ENCODE results near the gene S100A1. TPM values are rescaled to one million over a fixed set of nuclear protein-coding genes. Genes with fewer than 3 reads are reported as not detected.

Gene S100A1
- total RNA-seq, 1 donor, result not detected

DNA sequence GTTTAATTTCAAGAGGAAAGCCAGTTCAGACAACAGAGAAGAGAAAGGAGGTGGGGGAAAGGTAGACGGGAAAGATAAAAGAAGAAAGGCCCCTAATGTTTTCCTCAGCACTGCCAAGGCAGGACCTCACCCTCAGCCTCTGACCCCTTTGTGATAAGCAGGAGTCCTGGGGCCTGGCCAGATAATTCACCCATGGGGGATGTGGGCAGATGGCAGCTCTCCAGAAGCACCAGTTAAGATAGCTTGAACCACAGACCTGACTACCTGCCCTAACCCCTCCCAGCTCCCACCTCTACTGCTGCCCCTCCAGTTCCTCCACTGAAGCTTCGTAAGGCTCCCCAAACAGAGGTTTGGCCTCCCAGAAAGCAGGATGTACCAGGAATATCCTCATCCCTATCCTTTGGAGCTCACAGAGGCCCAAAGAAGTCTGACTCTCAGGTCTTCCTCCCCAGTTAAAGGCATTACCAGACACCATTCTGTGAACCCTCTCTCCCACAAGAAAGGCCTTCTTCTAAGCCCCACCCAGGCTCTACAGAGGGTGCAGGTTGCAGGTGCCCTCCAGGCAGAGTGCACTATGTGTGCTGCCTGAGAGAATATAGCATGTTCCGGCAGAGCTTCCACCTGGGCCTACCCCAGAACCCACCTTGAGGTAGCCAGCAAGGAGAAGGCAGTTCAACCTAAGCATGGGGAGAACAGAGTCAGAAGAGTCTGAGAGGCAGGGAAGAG is 21.1 kb downstream of the S100A1 start:
- TF ChIP-seq, protein P1, sequence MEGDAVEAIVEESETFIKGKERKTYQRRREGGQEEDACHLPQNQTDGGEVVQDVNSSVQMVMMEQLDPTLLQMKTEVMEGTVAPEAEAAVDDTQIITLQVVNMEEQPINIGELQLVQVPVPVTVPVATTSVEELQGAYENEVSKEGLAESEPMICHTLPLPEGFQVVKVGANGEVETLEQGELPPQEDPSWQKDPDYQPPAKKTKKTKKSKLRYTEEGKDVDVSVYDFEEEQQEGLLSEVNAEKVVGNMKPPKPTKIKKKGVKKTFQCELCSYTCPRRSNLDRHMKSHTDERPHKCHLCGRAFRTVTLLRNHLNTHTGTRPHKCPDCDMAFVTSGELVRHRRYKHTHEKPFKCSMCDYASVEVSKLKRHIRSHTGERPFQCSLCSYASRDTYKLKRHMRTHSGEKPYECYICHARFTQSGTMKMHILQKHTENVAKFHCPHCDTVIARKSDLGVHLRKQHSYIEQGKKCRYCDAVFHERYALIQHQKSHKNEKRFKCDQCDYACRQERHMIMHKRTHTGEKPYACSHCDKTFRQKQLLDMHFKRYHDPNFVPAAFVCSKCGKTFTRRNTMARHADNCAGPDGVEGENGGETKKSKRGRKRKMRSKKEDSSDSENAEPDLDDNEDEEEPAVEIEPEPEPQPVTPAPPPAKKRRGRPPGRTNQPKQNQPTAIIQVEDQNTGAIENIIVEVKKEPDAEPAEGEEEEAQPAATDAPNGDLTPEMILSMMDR (IDR thresholded peaks at IDR 0.05; ENCODE audit: insufficient read depth, low read depth, low read length), result no peak
- no peak for DNase-seq (ENCODE audit: low read depth)

DNA sequence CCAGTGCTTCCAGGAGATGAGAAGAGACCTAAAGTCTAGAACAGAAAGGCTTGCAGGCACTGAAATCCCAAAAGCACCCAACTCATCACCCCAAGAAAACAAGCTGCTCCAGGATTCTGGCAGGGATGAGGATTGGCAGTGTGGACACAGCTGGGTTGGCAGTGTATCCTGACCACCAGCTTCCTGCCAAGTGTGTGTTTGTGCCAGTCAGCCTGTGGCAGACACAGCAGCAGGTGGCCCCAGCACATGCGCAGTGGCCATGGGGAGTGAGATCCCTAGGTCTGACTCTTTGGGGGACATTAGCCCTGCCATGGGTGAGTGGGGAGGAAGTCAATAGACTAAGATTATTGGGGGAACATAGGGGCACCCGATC is 21.6 kb downstream of the S100A1 start:
- no peak overlapping the region for H3K4me3 ChIP-seq (ENCODE audit: low read depth, low read length)
- DNase-seq (ENCODE audit: low read depth), result no peak
- TF ChIP-seq, protein P1 (IDR thresholded peaks at IDR 0.05; ENCODE audit: insufficient read depth, low read depth, low read length), result no peak

More for the DNA sequence above, 21.1 kb downstream of the S100A1 start:
- no peak overlapping the region for H3K4me3 ChIP-seq (ENCODE audit: low read depth, low read length)

DNA sequence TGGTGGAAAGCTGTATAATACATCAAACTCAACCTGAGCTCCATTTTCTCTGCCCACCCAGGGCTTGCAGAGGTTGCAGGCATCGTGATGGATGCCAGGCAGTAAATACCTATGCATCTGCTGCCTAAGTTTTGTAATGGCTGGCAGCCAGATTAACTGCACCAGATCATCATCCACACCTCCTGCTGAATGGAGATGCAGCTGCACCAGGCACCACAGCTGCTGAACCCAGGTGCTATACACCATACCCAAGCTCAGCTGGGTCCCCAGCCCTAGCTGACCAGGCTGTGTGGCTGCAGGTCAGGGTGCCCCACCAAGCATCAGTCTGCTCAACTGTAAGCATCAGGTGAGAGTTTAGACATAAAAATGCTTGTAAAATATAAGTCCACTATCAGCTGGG is 23.5 kb downstream of the S100A1 start:
- TF ChIP-seq, protein P1 (IDR thresholded peaks at IDR 0.05; ENCODE audit: insufficient read depth, low read depth, low read length), result no peak

DNA sequence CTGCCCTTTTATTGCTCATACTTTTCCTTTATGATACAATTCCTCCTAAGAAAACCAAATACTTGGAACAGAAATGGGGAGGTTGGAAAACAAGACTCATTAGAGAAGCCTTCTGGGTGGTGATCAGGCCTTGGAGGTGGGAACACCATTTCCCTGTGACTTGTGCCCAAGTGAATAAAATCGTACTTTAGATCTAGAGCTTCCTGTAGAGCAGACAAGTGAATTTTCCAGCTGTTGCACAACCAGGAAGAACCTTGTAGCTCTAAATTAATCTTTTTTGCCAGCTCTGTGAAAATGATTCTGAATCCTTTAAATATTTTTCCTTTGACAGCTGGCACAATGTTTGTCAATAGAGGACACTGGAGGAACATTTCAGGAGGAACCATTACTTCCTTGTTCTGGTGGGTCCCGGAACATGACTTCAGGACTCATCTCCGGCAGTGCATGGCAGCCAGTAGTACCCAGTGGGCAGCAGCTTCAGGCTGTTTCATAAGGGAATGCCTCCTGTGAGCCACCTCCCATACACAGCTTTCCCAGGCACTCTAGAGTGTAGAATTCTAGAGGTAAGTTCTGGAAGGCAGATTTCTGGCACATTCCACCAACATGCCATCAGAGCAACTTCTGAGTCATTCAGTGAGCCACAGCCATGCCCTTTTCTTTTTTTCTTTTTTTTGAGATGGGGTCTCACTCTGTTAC is 24.7 kb downstream of the S100A1 start:
- DNase-seq (ENCODE audit: low read depth), result no peak
- TF ChIP-seq, protein P1 (IDR thresholded peaks at IDR 0.05; ENCODE audit: insufficient read depth, low read depth, low read length), result no peak
- H3K4me3 ChIP-seq (ENCODE audit: low read depth, low read length), result no peak overlapping the region

More for the DNA sequence above, 23.5 kb downstream of the S100A1 start:
- H3K4me3 ChIP-seq (ENCODE audit: low read depth, low read length), result no peak overlapping the region
- no peak for DNase-seq (ENCODE audit: low read depth)

DNA sequence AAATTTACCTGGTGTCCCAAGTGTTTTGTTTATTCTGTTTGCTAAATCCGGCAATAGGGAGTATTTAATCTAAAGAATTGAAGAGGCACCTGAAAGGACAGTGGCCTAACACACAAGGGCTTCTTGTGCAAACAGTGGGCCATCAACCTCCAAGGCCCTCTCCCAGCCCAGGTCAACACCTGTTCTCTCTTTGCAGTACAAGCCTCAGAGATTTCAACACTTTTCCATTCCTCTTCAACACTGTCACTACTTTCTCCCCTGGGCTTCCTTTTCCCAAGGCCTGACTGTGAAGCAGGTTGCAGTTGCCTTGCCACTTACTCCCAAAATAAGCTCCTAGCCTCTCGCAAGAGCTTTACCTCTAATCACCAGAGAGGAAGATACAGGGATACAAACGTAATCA is 27.1 kb downstream of the S100A1 start:
- H3K4me3 ChIP-seq (ENCODE audit: low read depth, low read length), result no peak overlapping the region
- TF ChIP-seq, protein P1 (IDR thresholded peaks at IDR 0.05; ENCODE audit: insufficient read depth, low read depth, low read length), result no peak
- DNase-seq (ENCODE audit: low read depth), result no peak

DNA sequence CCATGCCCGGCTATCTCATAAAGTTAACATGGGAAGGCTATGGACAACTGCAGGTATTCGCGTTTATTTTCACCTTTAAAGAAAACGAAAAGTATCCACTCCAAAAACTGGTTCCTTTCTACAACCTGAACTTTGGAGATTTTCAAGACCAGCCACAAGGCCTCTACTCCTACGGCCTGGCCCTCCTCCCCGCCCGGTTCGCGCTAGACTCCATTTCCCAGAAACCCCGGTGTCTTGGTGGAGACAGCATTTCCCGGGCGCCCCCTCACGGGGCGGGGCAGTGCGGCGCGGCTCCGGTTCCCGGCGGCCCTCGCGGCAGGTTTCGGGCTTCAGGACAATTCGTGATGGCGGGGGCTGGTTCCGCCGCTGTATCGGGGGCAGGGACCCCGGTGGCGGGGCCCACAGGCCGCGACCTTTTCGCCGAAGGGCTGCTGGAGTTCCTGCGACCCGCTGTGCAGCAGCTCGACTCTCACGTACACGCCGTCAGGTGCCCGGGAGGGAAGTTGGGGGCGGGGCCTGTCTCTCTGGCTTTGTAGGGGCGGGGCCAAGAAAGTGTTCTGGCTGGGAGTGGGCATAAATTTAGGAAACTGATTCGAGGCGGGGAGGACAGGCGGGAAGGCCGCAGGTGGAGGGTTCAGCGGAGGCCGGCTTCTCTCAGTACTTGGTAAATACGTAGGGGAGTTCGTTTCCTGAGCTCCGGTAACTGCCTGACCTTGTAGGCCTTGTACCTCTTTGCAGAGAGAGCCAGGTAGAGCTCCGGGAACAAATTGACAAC is 30.4 kb downstream of the S100A1 start, which contains the start of gene SNAPIN:
TSS of gene SNAPIN (plus strand) at position 304 of the 775 bp plus-strand sequence. CDS start at position 345, 41 bp downstream.
- peak; percentile 83 for DNase-seq (ENCODE audit: low read depth)
- H3K4me3 ChIP-seq (ENCODE audit: low read depth, low read length), result peak within 1 kb of the TSS; percentile 90
- TF ChIP-seq, protein P1 (IDR thresholded peaks at IDR 0.05; ENCODE audit: insufficient read depth, low read depth, low read length), result peak; percentile 21

All from fibroblast of villous mesenchyme (primary cell).